Erythroblast (primary cell): ENCODE data around the gene FGF12.

ENCODE experiments used
- GATA1 ChIP-seq: IDR thresholded peaks from 2 replicates; pipeline ENCODE4 v1.6.1; 2011; ENCODE audit warnings: low read depth, mild to moderate bottlenecking, control low read depth, low read length, moderate library complexity
- POLR2A ChIP-seq: IDR thresholded peaks from 2 replicates; pipeline ENCODE4 v1.6.1; 2011; ENCODE audit warnings: mild to moderate bottlenecking, low read length

- no peak for TF ChIP-seq POLR2A
- no peak for TF ChIP-seq GATA1
Measured at GRCh38 chr3:192273001-192273696, 454.2 kb downstream of the FGF12 start.
